Liver (tissue), 9 donors: ENCODE results near the gene GRB2. TPM values are rescaled to one million over a fixed set of nuclear protein-coding genes. Genes with fewer than 3 reads are reported as not detected.

ENCODE experiments used
- DNase-seq: peaks from one replicate; pipeline ENCODE4 v3.0.0-alpha.2; 2017; ENCODE audit warnings: low spot score
- H3K27ac ChIP-seq, 2 donors: one replicate each; pipeline ENCODE4 v1.7.0; 2013; ENCODE audit warnings: inconsistent platforms in 2 of 2, low read length in 2 of 2, control low read depth in 1 of 2, low read depth in 1 of 2, mild to moderate bottlenecking in 1 of 2
- H3K27me3 ChIP-seq, 4 donors: one replicate each; pipeline versions ENCODE4 v1.6.1 to v1.7.0; 2013; ENCODE audit warnings: low read length in 3 of 4, inconsistent platforms in 1 of 4, mild to moderate bottlenecking in 1 of 4, moderate library complexity in 1 of 4; ENCODE audit not compliant: control insufficient read depth in 4 of 4, insufficient read depth in 4 of 4
- H3K36me3 ChIP-seq, 4 donors: one replicate each; pipeline versions ENCODE4 v1.6.1 to v1.7.0; 2013; ENCODE audit warnings: low read length in 3 of 4, mild to moderate bottlenecking in 3 of 4, low read depth in 1 of 4, moderate library complexity in 1 of 4; ENCODE audit not compliant: control insufficient read depth in 4 of 4, insufficient read depth in 3 of 4
- H3K4me1 ChIP-seq, 4 donors: one replicate each; pipeline versions ENCODE4 v1.6.1 to v1.7.0; 2013; ENCODE audit warnings: low read length in 3 of 4, mild to moderate bottlenecking in 3 of 4, moderate library complexity in 1 of 4; ENCODE audit not compliant: control insufficient read depth in 4 of 4, insufficient read depth in 4 of 4
- H3K4me3 ChIP-seq, 3 donors: one replicate each; pipeline versions ENCODE4 v1.6.1 to v1.7.0; 2013; ENCODE audit warnings: low read length in 3 of 3, control low read depth in 1 of 3, low read depth in 1 of 3, mild to moderate bottlenecking in 1 of 3
- H3K9ac ChIP-seq, 2 donors: one replicate each; pipeline ENCODE4 v1.7.0; 2013; ENCODE audit warnings: low read length in 2 of 2, mild to moderate bottlenecking in 2 of 2, moderate library complexity in 2 of 2, control low read depth in 1 of 2, low read depth in 1 of 2
- H3K9me3 ChIP-seq, 4 donors: one replicate each; pipeline versions ENCODE4 v1.6.1 to v1.7.0; 2013; ENCODE audit warnings: low read length in 3 of 4; ENCODE audit not compliant: control insufficient read depth in 4 of 4
- EGR1 ChIP-seq, 2 donors: IDR thresholded peaks; 2 replicates each; pipeline ENCODE4 v1.6.1; 2016 to 2018; ENCODE audit warnings: antibody characterized with exemption in 2 of 2, low read depth in 2 of 2
- FOXA1 ChIP-seq: IDR thresholded peaks from 2 replicates; pipeline ENCODE4 v1.6.1; 2016; ENCODE audit warnings: antibody characterized with exemption
- FOXA2 ChIP-seq: IDR thresholded peaks from 2 replicates; pipeline ENCODE4 v1.6.1; 2016; ENCODE audit warnings: antibody characterized with exemption
- GABPA ChIP-seq, 2 donors: IDR thresholded peaks in 1 of 2; conservative IDR thresholded peaks in 1 of 2; 2 replicates each; pipeline ENCODE4 v1.6.1; 2016; ENCODE audit warnings: antibody characterized with exemption in 2 of 2, mild to moderate bottlenecking in 1 of 2, moderate library complexity in 1 of 2
- HNF4A ChIP-seq, 2 donors: conservative IDR thresholded peaks; 2 replicates each; pipeline ENCODE4 v1.6.1; 2016; ENCODE audit warnings: antibody characterized with exemption in 2 of 2, mild to moderate bottlenecking in 2 of 2
- HNF4G ChIP-seq: IDR thresholded peaks from 2 replicates; pipeline ENCODE4 v1.6.1; 2016; ENCODE audit warnings: antibody characterized with exemption
- JUND ChIP-seq, 2 donors: IDR thresholded peaks; 2 replicates each; pipeline ENCODE4 v1.6.1; 2016; ENCODE audit warnings: antibody characterized with exemption in 2 of 2
- NR2F2 ChIP-seq: IDR thresholded peaks from 2 replicates; pipeline ENCODE4 v1.6.1; 2016; ENCODE audit warnings: antibody characterized with exemption
- RAD21 ChIP-seq, 2 donors: IDR thresholded peaks; 2 replicates each; pipeline ENCODE4 v1.6.1; 2016; ENCODE audit warnings: antibody characterized with exemption in 2 of 2, mild to moderate bottlenecking in 2 of 2
- RXRA ChIP-seq, 2 donors: IDR thresholded peaks; 2 replicates each; pipeline ENCODE4 v1.6.1; 2017 to 2018; ENCODE audit warnings: antibody characterized with exemption in 2 of 2, mild to moderate bottlenecking in 1 of 2
- SP1 ChIP-seq: IDR thresholded peaks from 2 replicates; pipeline ENCODE4 v1.6.1; 2018; ENCODE audit warnings: antibody characterized with exemption, mild to moderate bottlenecking
- TAF1 ChIP-seq: conservative IDR thresholded peaks from 2 replicates; pipeline ENCODE4 v1.6.1; 2016; ENCODE audit warnings: antibody characterized with exemption, mild to moderate bottlenecking
- YY1 ChIP-seq: IDR thresholded peaks from 2 replicates; pipeline ENCODE4 v1.6.1; 2016; ENCODE audit warnings: antibody characterized with exemption, mild to moderate bottlenecking
- WGBS: extraction: QIAGEN DNeasy Blood & Tissue Kit; methylation state at CpG from one replicate; pipeline ENCODE4 v1.1.7; 2013; 5-methylcytosine and 5-hydroxymethylcytosine counted together
- polyA plus RNA-seq, 2 donors: library from polyadenylated mRNA; stranded (reverse) in 1 of 2; unstranded in 1 of 2; fragments of 200-250 nt in 1 of 2; fragments of >200 nt in 1 of 2; fragmentation: Nextera tagmentation in 1 of 2; extraction: Ambion mirVana in 1 of 2; gene quantifications; one replicate each; pipeline versions ENCODE4 v1.2.1 to v1.2.3, GENCODE V29; 2013 to 2015
- total RNA-seq, 2 donors: library from RNA; depleted of rRNA; stranded (reverse); fragments of >200 nt; gene quantifications; one replicate each; pipeline ENCODE4 v1.2.3, GENCODE V29; 2014
- TF ChIP-seq, protein P1 (sequence below): fragments of 150-350 bp; IDR thresholded peaks from 2 replicates; pipeline ENCODE4 v1.5.1; 2017; ENCODE audit warnings: improper control_type of control experiment, low read depth, low read length; ENCODE audit not compliant: missing input control
- TF ChIP-seq, protein P2 (sequence below): IDR thresholded peaks from 2 replicates; pipeline ENCODE4 v1.6.1; 2016; ENCODE audit warnings: antibody characterized with exemption
- TF ChIP-seq, protein P3 (sequence below): IDR thresholded peaks from 2 replicates; pipeline ENCODE4 v1.6.1; 2016; ENCODE audit warnings: antibody characterized with exemption
- TF ChIP-seq, protein P4 (sequence below): IDR thresholded peaks from 2 replicates; pipeline ENCODE4 v1.6.1; 2016; ENCODE audit warnings: antibody characterized with exemption
- TF ChIP-seq, protein P5 (sequence below): IDR thresholded peaks from 2 replicates; pipeline ENCODE4 v1.6.1; 2016; ENCODE audit warnings: antibody characterized with exemption, mild to moderate bottlenecking
- donor health status: healthy.
- donor health status: healthy.
- donor health status: healthy.
- donor health status: healthy.
- donor health status: healthy.

GRB2 gene
- total and polyA plus RNA-seq, 4 donors = 36.0 to 91.8 (median 49.6) TPM

DNA sequence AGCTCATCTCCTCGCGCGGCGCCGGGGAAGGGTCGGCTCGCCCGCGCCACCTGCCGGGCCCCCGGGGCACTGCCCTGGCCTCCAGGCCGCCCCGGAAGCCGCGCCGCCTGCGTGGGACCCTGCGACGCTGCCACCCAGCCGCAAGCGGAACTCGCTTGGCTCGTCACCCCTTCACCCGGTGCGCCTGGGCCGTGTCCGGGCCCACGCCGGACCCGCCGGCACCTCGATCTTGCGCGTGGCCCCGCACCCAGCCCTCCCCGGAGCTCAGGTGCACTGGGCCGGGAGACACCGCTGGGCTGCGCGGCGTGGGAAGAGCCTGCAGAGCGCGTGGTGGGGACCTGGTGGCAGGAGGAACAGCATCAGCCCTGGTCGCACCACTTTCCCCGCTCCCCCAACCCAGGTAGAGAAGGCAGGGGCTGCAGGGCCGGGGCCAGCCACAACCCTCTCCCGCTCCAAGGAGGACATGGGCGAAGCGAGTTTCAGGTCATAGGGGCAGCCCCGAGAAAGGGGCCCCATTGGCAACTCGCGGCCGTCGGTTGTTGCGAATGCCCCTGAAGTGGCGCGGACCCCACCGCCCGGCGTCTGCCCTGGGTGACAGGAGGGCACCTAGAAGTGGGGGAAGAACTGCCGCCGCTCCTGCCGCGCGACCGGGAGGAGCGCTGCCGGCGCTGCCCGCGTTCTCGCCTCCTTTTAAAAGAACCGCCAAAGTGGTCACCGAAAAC is 134.1 kb downstream of the GRB2 start:
- under 1% methylated on average over 74 of the region's 74 CpGs for WGBS
- Histone ChIP-seq H3K4me3 (peak overlapping the region; percentile 57 to 91 (median 80)), H3K9ac (peak overlapping the region; percentile 36 to 47), H3K27me3 (no peaks in the 10 kb centered on the region), H3K27ac (peak overlapping the region; percentile 68 to 84), H3K9me3 (no peaks in the 10 kb centered on the region), H3K4me1 (peaks cover 7 to 28% (median 17%) of the 10 kb centered on the region in 4 donors), H3K36me3 (peaks cover 0 to 10% (median 6%) of the 10 kb centered on the region in 4 donors)
- DNase-seq = peak; percentile 87
- TF ChIP-seq GABPA (IDR thresholded peaks at IDR 0.05 in 1 of 2, conservative IDR thresholded peaks at IDR 0.05 in 1 of 2) (peak in 1 of 2 donors; percentile 22), NR2F2 (no peak)
- TF ChIP-seq, protein P1, sequence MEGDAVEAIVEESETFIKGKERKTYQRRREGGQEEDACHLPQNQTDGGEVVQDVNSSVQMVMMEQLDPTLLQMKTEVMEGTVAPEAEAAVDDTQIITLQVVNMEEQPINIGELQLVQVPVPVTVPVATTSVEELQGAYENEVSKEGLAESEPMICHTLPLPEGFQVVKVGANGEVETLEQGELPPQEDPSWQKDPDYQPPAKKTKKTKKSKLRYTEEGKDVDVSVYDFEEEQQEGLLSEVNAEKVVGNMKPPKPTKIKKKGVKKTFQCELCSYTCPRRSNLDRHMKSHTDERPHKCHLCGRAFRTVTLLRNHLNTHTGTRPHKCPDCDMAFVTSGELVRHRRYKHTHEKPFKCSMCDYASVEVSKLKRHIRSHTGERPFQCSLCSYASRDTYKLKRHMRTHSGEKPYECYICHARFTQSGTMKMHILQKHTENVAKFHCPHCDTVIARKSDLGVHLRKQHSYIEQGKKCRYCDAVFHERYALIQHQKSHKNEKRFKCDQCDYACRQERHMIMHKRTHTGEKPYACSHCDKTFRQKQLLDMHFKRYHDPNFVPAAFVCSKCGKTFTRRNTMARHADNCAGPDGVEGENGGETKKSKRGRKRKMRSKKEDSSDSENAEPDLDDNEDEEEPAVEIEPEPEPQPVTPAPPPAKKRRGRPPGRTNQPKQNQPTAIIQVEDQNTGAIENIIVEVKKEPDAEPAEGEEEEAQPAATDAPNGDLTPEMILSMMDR = peak; percentile 97

DNA sequence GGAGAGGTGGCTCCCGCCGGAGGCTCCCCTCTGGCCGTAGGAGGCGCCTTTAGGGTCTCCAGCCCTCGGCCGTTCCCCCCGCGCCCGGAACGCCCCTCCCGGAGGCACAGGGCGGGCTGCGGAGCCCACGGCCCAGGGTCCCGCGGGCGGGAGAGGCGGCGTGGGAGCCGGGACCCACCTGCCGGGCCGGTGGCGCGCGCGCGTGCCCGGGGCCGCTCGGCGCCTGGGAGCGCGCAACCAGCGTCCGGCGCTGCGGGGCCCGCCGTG is 134.6 kb downstream of the GRB2 start, which contains the start of gene MIF4GD:
Gene MIF4GD (minus strand): TSS at position 266 of the 267 bp plus-strand sequence. CDS start 1,036 bp downstream, outside the sequence.
- DNase-seq = no peak
- Histone ChIP-seq H3K27me3 (no peaks in the 10 kb centered on the region), H3K4me3 (peak within 1 kb of the TSS; percentile 76 to 91 (median 91)), H3K9ac (peak within 1 kb of the TSS; percentile 71 to 75), H3K36me3 (peaks cover 0 to 15% (median 10%) of the 10 kb centered on the region in 4 donors), H3K9me3 (no peaks in the 10 kb centered on the region), H3K27ac (peak within 1 kb of the TSS; percentile 91 to 93), H3K4me1 (peaks cover 7 to 28% (median 17%) of the 10 kb centered on the region in 4 donors)
- TF ChIP-seq EGR1 (IDR thresholded peaks at IDR 0.05; ENCODE audit: low read depth in 2 of 2) (no peak), YY1 (no peak), HNF4G (no peak), NR2F2 (no peak), SP1 (no peak), GABPA (IDR thresholded peaks at IDR 0.05 in 1 of 2, conservative IDR thresholded peaks at IDR 0.05 in 1 of 2) (no peak), FOXA1 (no peak), RXRA (IDR thresholded peaks at IDR 0.05) (no peak), HNF4A (conservative IDR thresholded peaks at IDR 0.05) (no peak), RAD21 (IDR thresholded peaks at IDR 0.05) (no peak), TAF1 (no peak), JUND (IDR thresholded peaks at IDR 0.05) (no peak), FOXA2 (no peak)
- TF ChIP-seq, protein P2, sequence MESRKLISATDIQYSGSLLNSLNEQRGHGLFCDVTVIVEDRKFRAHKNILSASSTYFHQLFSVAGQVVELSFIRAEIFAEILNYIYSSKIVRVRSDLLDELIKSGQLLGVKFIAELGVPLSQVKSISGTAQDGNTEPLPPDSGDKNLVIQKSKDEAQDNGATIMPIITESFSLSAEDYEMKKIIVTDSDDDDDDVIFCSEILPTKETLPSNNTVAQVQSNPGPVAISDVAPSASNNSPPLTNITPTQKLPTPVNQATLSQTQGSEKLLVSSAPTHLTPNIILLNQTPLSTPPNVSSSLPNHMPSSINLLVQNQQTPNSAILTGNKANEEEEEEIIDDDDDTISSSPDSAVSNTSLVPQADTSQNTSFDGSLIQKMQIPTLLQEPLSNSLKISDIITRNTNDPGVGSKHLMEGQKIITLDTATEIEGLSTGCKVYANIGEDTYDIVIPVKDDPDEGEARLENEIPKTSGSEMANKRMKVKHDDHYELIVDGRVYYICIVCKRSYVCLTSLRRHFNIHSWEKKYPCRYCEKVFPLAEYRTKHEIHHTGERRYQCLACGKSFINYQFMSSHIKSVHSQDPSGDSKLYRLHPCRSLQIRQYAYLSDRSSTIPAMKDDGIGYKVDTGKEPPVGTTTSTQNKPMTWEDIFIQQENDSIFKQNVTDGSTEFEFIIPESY = no peak
- TF ChIP-seq, protein P1 = no peak
- TF ChIP-seq, protein P3, sequence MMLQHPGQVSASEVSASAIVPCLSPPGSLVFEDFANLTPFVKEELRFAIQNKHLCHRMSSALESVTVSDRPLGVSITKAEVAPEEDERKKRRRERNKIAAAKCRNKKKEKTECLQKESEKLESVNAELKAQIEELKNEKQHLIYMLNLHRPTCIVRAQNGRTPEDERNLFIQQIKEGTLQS = no peak
- TF ChIP-seq, protein P4, sequence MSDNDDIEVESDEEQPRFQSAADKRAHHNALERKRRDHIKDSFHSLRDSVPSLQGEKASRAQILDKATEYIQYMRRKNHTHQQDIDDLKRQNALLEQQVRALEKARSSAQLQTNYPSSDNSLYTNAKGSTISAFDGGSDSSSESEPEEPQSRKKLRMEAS = no peak
- TF ChIP-seq, protein P5, sequence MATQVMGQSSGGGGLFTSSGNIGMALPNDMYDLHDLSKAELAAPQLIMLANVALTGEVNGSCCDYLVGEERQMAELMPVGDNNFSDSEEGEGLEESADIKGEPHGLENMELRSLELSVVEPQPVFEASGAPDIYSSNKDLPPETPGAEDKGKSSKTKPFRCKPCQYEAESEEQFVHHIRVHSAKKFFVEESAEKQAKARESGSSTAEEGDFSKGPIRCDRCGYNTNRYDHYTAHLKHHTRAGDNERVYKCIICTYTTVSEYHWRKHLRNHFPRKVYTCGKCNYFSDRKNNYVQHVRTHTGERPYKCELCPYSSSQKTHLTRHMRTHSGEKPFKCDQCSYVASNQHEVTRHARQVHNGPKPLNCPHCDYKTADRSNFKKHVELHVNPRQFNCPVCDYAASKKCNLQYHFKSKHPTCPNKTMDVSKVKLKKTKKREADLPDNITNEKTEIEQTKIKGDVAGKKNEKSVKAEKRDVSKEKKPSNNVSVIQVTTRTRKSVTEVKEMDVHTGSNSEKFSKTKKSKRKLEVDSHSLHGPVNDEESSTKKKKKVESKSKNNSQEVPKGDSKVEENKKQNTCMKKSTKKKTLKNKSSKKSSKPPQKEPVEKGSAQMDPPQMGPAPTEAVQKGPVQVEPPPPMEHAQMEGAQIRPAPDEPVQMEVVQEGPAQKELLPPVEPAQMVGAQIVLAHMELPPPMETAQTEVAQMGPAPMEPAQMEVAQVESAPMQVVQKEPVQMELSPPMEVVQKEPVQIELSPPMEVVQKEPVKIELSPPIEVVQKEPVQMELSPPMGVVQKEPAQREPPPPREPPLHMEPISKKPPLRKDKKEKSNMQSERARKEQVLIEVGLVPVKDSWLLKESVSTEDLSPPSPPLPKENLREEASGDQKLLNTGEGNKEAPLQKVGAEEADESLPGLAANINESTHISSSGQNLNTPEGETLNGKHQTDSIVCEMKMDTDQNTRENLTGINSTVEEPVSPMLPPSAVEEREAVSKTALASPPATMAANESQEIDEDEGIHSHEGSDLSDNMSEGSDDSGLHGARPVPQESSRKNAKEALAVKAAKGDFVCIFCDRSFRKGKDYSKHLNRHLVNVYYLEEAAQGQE = no peak
- WGBS = under 1% methylated on average over 39 of the region's 39 CpGs
